ENCODE results near the gene KRTAP2-3.

- TF ChIP-seq POLR2AphosphoS5 (IDR thresholded peaks at IDR 0.05; ENCODE audit: low read depth, low read length) = no peak
- TF ChIP-seq POLR2A (IDR thresholded peaks at IDR 0.05; ENCODE audit: low read depth, low read length) = no peak
- TF ChIP-seq TAF1 (IDR thresholded peaks at IDR 0.05; ENCODE audit: borderline replicate concordance, low read depth, low read length) = no peak
These were observed 49.5 kb downstream of the KRTAP2-3 start for GRCh38 chr17:41010441-41010840.

Measured in GM12892 (cell line).